Ovary (tissue), 9 donors: ENCODE data around the gene EXD3. TPM values are rescaled to one million over a fixed set of nuclear protein-coding genes. Genes with fewer than 3 reads are reported as not detected.
"Not testable (repeated sequence)": the region's sequence is repeated elsewhere in the genome, so short reads cannot be mapped to it uniquely, and the experiment has no call there.

ENCODE experiments used
- DNase-seq, 5 donors: peaks; one replicate each; pipeline ENCODE4 v3.0.0-alpha.2; 2019 to 2020
- H3K27ac ChIP-seq, 2 donors: fragments of 200-600 bp; one replicate each; pipeline versions ENCODE4 v1.5.1 to v1.8.0; 2019 to 2022
- H3K27me3 ChIP-seq: fragments of 200-600 bp; one replicate; pipeline ENCODE4 v1.8.0; 2022
- H3K36me3 ChIP-seq: fragments of 200-600 bp; sonication (generic); one replicate; pipeline ENCODE4 v1.5.1; 2019
- H3K4me1 ChIP-seq: one replicate; pipeline ENCODE4 v1.8.1; 2013; ENCODE audit warnings: mild to moderate bottlenecking, moderate library complexity; ENCODE audit not compliant: insufficient read depth
- H3K4me3 ChIP-seq: fragments of 200-600 bp; sonication (generic); one replicate; pipeline ENCODE4 v1.5.1; 2017
- H3K9me3 ChIP-seq, 2 donors: fragments of 200-600 bp in 1 of 2; sonication (generic) in 1 of 2; one replicate each; pipeline versions ENCODE4 v1.5.1 to v1.8.1; 2013 to 2019; ENCODE audit warnings: mild to moderate bottlenecking in 1 of 2, moderate library complexity in 1 of 2
- CTCF ChIP-seq, 3 donors: fragments of 450-650 bp in 2 of 3; fragments of 200-600 bp in 1 of 3; IDR thresholded peaks; one replicate each; pipeline versions ENCODE4 v1.5.1 to v1.8.0; 2016 to 2022; ENCODE audit warnings: antibody characterized with exemption in 3 of 3, mild to moderate bottlenecking in 1 of 3
- EP300 ChIP-seq: sonication (generic); formaldehyde crosslinking; IDR thresholded peaks from one replicate; pipeline ENCODE4 v1.6.1; 2017; ENCODE audit warnings: antibody characterized with exemption
- POLR2A ChIP-seq: fragments of 450-650 bp; IDR thresholded peaks from one replicate; pipeline ENCODE4 v1.6.1; 2017; ENCODE audit warnings: antibody characterized with exemption, mild to moderate bottlenecking, moderate library complexity
- WGBS, 3 donors: extraction: QIAGEN DNeasy Blood & Tissue Kit in 1 of 3; methylation state at CpG; one replicate each; pipeline versions ENCODE4 v1.1.5 to v1.1.7; 2013 to 2017; 5-methylcytosine and 5-hydroxymethylcytosine counted together
- intact Hi-C, 4 donors: fragments of 100-400 bp; cut with DNase I; formaldehyde crosslinking; loops; one replicate each; pipeline versions ENCODE4 v1.11.0 to v1.15.1; 2022 to 2023
- polyA plus RNA-seq, 2 donors: library from polyadenylated mRNA; stranded (reverse); fragments of 200-250 nt in 1 of 2; fragments of 350-450 nt in 1 of 2; fragmentation: Illumina TruSeq in 1 of 2; extraction: RNeasy Lipid Tissue Mini Kit (QIAGEN cat#74804) in 1 of 2; gene quantifications; one replicate each; pipeline ENCODE4 v1.2.3, GENCODE V29; 2013 to 2014
- total RNA-seq, 7 donors: library from RNA; depleted of rRNA in 2 of 7; stranded (reverse); fragments of >200 nt in 2 of 7; fragmentation: NEBNext Ultra II Directional in 3 of 7; extraction: Animal tissue kit (Norgen Biotek cat#: 25700) in 3 of 7; gene quantifications; one replicate each; pipeline versions ENCODE4 v1.1.0 to v1.2.4, GENCODE V29; 2016 to 2023
- donor health status: DM: no; HTN: no; CAD: no; lungs with moderate emphysema.
- donor health status: DM: no; HTN: no; CAD: no.
- donor health status: Bipolar disorder and iron deficiency.
- donor health status: DM: yes; HTN: yes; CAD: no.
- donor health status: DM: no; HTN: no; CAD: no.
- donor health status: DM: yes; HTN: yes; CAD: no.

EXD3 gene
- total and polyA plus RNA-seq, 9 donors = 1.0 to 30.6 (median 23.4) TPM

GRCh38 chr9:137333016-137333671 lies 89.8 kb downstream of the EXD3 start:
- no peak overlapping the region for H3K27ac ChIP-seq
- no peaks in the 10 kb centered on the region for H3K4me1 ChIP-seq
- intact Hi-C loops = no loop called here
- 75 to 87% (median 78%) methylated on average over 21 of the region's 21 CpGs for WGBS, 3 donors
- H3K9me3 ChIP-seq = no peaks in the 10 kb centered on the region
- TF ChIP-seq POLR2A (no peak), CTCF (IDR thresholded peaks at IDR 0.05) (no peak), EP300 (no peak)
- peak in 1 of 5 donors; percentile 8 for DNase-seq
- no peak overlapping the region for H3K4me3 ChIP-seq
- no peaks in the 10 kb centered on the region for H3K36me3 ChIP-seq
- no peaks in the 10 kb centered on the region for H3K27me3 ChIP-seq

DNA sequence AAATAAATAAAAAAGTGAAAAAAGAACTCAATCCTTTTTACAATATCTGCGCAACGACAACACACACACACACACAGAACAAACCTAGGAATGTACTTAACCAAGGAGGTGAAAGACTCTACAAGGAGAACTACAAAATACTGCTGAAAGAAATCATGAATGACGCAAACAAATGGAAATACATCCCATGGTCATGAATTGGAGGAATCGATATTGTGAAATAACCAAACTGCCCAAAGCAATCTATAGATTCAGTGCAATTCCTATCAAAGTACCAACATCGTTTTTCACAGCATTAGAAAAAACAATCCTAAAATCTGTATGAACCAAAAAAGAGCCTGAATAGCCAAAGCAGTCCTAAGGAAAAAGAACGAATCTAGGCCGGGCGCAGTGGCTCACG lies 91.0 kb downstream of the EXD3 start:
- H3K4me1 ChIP-seq = no peaks in the 10 kb centered on the region
- H3K36me3 ChIP-seq = no peaks in the 10 kb centered on the region
- no peaks in the 10 kb centered on the region for H3K27me3 ChIP-seq
- H3K9me3 ChIP-seq = no peaks in the 10 kb centered on the region
- 91 to 96% (median 93%) methylated on average over 9 of the region's 9 CpGs for WGBS, 3 donors
- intact Hi-C loops = no loop called here
- no peak overlapping the region for H3K27ac ChIP-seq
- TF ChIP-seq POLR2A (no peak), EP300 (no peak)
- no peak overlapping the region for H3K4me3 ChIP-seq
- DNase-seq = no peak

- H3K4me3 ChIP-seq = no peak overlapping the region
- no peaks in the 10 kb centered on the region for H3K36me3 ChIP-seq
- TF ChIP-seq POLR2A (no peak), CTCF (IDR thresholded peaks at IDR 0.05) (no peak), EP300 (no peak)
- H3K27me3 ChIP-seq = no peaks in the 10 kb centered on the region
- no peaks in the 10 kb centered on the region for H3K4me1 ChIP-seq
- no peaks in the 10 kb centered on the region for H3K9me3 ChIP-seq
- intact Hi-C loops = no loop called here
- WGBS, 3 donors = 82 to 84% (median 84%) methylated on average over 6 of the region's 6 CpGs
- no peak overlapping the region for H3K27ac ChIP-seq
- DNase-seq = no peak
These were observed 92.3 kb downstream of the EXD3 start for GRCh38 chr9:137330689-137331088.

GRCh38 chr9:137329590-137329989 lies 93.4 kb downstream of the EXD3 start:
- H3K27ac ChIP-seq, H3K27me3 ChIP-seq, H3K4me1 ChIP-seq, intact Hi-C loops, H3K36me3 ChIP-seq, H3K9me3 ChIP-seq, H3K4me3 ChIP-seq: not testable (repeated sequence)
- 50 to 64% (median 63%) methylated on average over 2 to 26 of the region's 26 CpGs for WGBS, 3 donors
- peak in 1 of 5 donors; percentile 7 for DNase-seq

- WGBS, 3 donors = 69 to 79% (median 73%) methylated on average over 8 of the region's 8 CpGs
- H3K4me3 ChIP-seq, H3K36me3 ChIP-seq, H3K27me3 ChIP-seq, DNase-seq, intact Hi-C loops, H3K4me1 ChIP-seq, H3K27ac ChIP-seq, H3K9me3 ChIP-seq: not testable (repeated sequence)
These were observed 95.1 kb downstream of the EXD3 start for GRCh38 chr9:137327641-137328550.
